ENCODE results near the gene TMEM165.

TMEM165 gene

DNA sequence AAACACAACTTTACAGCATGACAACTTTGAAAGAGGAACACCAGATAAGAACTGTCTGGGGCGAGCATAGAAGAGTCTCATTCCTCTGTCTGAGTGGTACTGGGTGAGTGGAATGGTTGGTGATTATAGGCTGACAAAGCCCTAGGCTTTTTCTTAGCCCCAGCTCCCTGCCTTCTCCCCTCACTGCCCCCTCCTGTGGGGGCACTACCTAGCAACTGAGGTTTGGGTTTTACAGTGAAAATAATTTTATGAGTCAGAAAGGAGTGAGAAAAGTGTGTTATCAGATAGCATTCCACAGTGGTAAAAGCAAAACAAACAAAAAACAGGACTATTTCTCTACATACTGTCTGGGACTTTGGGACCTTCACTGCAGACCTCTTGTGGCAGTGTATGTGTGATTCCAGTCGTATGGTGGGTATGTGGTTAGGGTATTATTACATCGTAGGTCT is 10.5 kb upstream of the TMEM165 start:
- 87 to 95% methylated on average over 3 of the region's 3 CpGs for WGBS, 2 experiments
- no peak overlapping the region for H3K4me3 ChIP-seq (ENCODE audit: insufficient read depth, low read depth, low read length)
- H3K4me1 ChIP-seq (ENCODE audit: control insufficient read depth, insufficient read depth, low read length), result no peaks in the 10 kb centered on the region
- H3K9me3 ChIP-seq (ENCODE audit: control insufficient read depth, low read length), result no peaks in the 10 kb centered on the region
- H3K36me3 ChIP-seq (ENCODE audit: control insufficient read depth, insufficient read depth, low read length), result no peaks in the 10 kb centered on the region
- H3K27ac ChIP-seq (ENCODE audit: insufficient read depth, low read depth, low read length, poor library complexity, severe bottlenecking), result no peak overlapping the region
- no peaks in the 10 kb centered on the region for H3K27me3 ChIP-seq (ENCODE audit: control insufficient read depth, insufficient read depth, low read length, poor library complexity, severe bottlenecking)

DNA sequence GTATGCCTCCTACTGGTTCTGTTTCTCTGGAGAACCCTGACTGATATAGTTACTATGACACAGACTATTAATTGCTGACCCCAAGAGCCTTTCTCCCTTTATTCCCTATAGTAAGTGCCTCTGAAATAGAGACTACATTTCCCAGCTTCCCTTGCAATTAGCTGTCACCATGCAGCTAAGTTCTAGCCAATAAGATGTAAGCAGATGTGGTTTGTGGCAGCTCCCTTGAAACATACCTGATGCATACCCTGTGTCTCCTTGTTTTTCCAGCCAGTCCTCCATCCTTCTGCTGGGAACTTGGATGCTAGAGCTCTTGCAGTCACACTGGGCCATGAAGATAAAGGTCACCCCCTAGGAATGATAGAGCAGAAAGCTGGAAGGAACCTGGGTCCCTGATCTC is 9.7 kb upstream of the TMEM165 start:
- Histone ChIP-seq H3K4me3 (ENCODE audit: insufficient read depth, low read depth, low read length) (no peak overlapping the region), H3K4me1 (ENCODE audit: control insufficient read depth, insufficient read depth, low read length) (no peaks in the 10 kb centered on the region), H3K27ac (ENCODE audit: insufficient read depth, low read depth, low read length, poor library complexity, severe bottlenecking) (no peak overlapping the region), H3K27me3 (ENCODE audit: control insufficient read depth, insufficient read depth, low read length, poor library complexity, severe bottlenecking) (no peaks in the 10 kb centered on the region), H3K36me3 (ENCODE audit: control insufficient read depth, insufficient read depth, low read length) (no peaks in the 10 kb centered on the region), H3K9me3 (ENCODE audit: control insufficient read depth, low read length) (no peaks in the 10 kb centered on the region)

- 89 to 93% methylated on average over 2 of the region's 2 CpGs for WGBS, 2 experiments
- Histone ChIP-seq H3K27me3 (ENCODE audit: control insufficient read depth, insufficient read depth, low read length, poor library complexity, severe bottlenecking) (no peaks in the 10 kb centered on the region), H3K4me1 (ENCODE audit: control insufficient read depth, insufficient read depth, low read length) (no peaks in the 10 kb centered on the region), H3K9me3 (ENCODE audit: control insufficient read depth, low read length) (no peaks in the 10 kb centered on the region), H3K27ac (ENCODE audit: insufficient read depth, low read depth, low read length, poor library complexity, severe bottlenecking) (no peak overlapping the region), H3K4me3 (ENCODE audit: insufficient read depth, low read depth, low read length) (no peak overlapping the region), H3K36me3 (ENCODE audit: control insufficient read depth, insufficient read depth, low read length) (no peaks in the 10 kb centered on the region)
These were observed 8.9 kb upstream of the TMEM165 start for GRCh38 chr4:55386840-55387239.

DNA sequence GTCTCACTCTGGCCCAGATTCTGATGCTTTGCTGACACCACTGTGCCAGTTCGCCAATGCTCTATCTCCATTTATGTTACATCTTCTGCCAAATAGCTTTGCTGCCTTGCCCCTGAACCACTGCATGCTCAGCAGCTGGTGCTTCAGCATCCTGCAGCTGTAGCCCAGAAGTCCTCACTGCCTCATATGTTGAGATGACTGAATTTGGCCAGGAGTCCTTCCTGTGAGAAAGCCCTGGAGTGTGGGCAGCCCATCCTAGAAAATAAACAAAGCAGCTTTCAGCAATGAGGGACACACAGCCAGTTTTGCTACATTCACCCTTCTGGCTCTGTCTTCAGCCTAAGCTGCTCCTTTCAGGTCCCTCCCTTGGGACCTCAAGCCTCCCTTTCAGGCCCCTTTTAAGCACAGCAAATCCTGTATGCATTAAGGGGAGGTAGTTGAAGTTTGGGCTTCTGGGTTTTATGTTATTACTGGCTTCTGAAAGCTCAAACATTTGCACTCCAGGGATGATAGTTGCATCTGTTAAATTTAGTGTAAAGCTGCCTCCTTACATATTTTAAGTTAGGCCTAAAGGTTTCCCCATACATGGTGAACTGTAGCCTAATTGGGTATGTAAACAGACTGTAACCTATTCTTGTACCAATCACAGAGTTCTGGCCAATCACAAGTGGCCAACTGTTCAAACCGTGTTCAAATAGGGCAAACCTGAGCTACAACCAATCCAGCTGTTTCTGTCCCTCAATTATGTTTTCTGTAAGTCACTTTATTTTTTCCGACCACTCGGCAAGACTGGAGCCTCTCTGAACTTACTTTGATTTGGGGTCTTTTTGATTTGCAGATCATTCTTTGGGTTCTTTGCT is 2.1 kb upstream of the TMEM165 start:
- no peaks in the 10 kb centered on the region for H3K36me3 ChIP-seq (ENCODE audit: control insufficient read depth, insufficient read depth, low read length)
- WGBS, 2 experiments, result 93 to 94% methylated on average over 4 of the region's 4 CpGs
- no peaks in the 10 kb centered on the region for H3K9me3 ChIP-seq (ENCODE audit: control insufficient read depth, low read length)
- H3K27ac ChIP-seq (ENCODE audit: insufficient read depth, low read depth, low read length, poor library complexity, severe bottlenecking), result no peak overlapping the region
- peaks cover 3% of the 10 kb centered on the region for H3K27me3 ChIP-seq (ENCODE audit: control insufficient read depth, insufficient read depth, low read length, poor library complexity, severe bottlenecking)
- H3K4me3 ChIP-seq (ENCODE audit: insufficient read depth, low read depth, low read length), result no peak overlapping the region
- peaks cover 11% of the 10 kb centered on the region for H3K4me1 ChIP-seq (ENCODE audit: control insufficient read depth, insufficient read depth, low read length)

GRCh38 chr4:55395218-55395528 is 584 bp upstream of the TMEM165 start:
- Histone ChIP-seq H3K4me1 (ENCODE audit: control insufficient read depth, insufficient read depth, low read length) (peaks cover 17% of the 10 kb centered on the region), H3K36me3 (ENCODE audit: control insufficient read depth, insufficient read depth, low read length) (no peaks in the 10 kb centered on the region), H3K9me3 (ENCODE audit: control insufficient read depth, low read length) (no peaks in the 10 kb centered on the region), H3K27ac (ENCODE audit: insufficient read depth, low read depth, low read length, poor library complexity, severe bottlenecking) (peak overlapping the region; percentile 11), H3K4me3 (ENCODE audit: insufficient read depth, low read depth, low read length) (peak overlapping the region; percentile 86), H3K27me3 (ENCODE audit: control insufficient read depth, insufficient read depth, low read length, poor library complexity, severe bottlenecking) (peaks cover 3% of the 10 kb centered on the region)
- WGBS, 2 experiments, result 1 to 12% methylated on average over 4 of the region's 4 CpGs

DNA sequence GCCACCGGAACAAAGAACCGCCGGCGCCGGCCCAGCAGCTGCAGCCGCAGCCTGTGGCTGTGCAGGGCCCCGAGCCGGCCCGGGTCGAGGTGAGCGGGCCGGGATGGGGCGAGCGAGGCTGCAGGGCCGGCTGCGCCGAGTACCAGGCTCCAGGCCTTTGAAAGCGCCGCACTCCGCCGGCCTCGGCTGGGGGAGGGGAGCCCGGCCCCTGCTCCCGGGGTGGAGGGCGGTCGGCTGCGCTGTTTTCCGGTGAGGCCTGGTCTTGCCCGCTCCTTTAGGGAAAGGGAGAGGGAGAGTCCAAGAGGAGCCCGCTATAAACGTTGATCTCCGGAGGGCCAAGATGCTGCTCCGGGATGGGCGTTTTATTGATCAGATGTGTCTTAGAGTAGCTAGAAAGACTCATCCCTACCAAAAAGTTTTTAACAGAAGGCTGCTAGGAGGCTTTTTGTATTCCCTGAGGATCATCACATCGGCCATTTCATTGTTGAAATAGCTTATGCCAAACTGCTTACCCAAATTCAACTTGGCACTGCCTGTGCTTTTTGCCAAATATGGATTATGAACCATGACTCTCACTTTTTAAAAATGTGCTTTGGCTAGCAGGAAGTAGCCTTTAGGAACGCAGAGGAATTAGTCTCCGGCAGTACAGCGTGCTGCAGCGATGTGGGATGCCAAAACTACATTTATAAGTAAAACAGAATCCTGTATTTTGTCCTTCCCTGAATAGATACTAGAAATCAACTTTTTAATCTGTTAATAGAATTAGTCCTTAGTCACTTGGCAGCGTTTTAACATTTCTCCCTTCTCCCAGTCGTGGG is 760 bp downstream of the TMEM165 start:
- WGBS, 2 experiments, result 0 to 1% methylated on average over 41 of the region's 41 CpGs
- H3K4me1 ChIP-seq (ENCODE audit: control insufficient read depth, insufficient read depth, low read length), result peaks cover 17% of the 10 kb centered on the region
- peak overlapping the region; percentile 91 for H3K27ac ChIP-seq (ENCODE audit: insufficient read depth, low read depth, low read length, poor library complexity, severe bottlenecking)
- H3K9me3 ChIP-seq (ENCODE audit: control insufficient read depth, low read length), result no peaks in the 10 kb centered on the region
- peaks cover 3% of the 10 kb centered on the region for H3K27me3 ChIP-seq (ENCODE audit: control insufficient read depth, insufficient read depth, low read length, poor library complexity, severe bottlenecking)
- no peaks in the 10 kb centered on the region for H3K36me3 ChIP-seq (ENCODE audit: control insufficient read depth, insufficient read depth, low read length)
- H3K4me3 ChIP-seq (ENCODE audit: insufficient read depth, low read depth, low read length), result peak overlapping the region; percentile 86

GRCh38 chr4:55397126-55397436 is 1.3 kb downstream of the TMEM165 start:
- Histone ChIP-seq H3K27me3 (ENCODE audit: control insufficient read depth, insufficient read depth, low read length, poor library complexity, severe bottlenecking) (peaks cover 3% of the 10 kb centered on the region), H3K4me1 (ENCODE audit: control insufficient read depth, insufficient read depth, low read length) (peaks cover 17% of the 10 kb centered on the region), H3K9me3 (ENCODE audit: control insufficient read depth, low read length) (no peaks in the 10 kb centered on the region), H3K36me3 (ENCODE audit: control insufficient read depth, insufficient read depth, low read length) (no peaks in the 10 kb centered on the region), H3K27ac (ENCODE audit: insufficient read depth, low read depth, low read length, poor library complexity, severe bottlenecking) (no peak overlapping the region), H3K4me3 (ENCODE audit: insufficient read depth, low read depth, low read length) (peak overlapping the region; percentile 86)
- WGBS, 2 experiments, result 4 to 5% methylated on average over 7 of the region's 7 CpGs

GRCh38 chr4:55397520-55398321 is 2.0 kb downstream of the TMEM165 start:
- H3K27ac ChIP-seq (ENCODE audit: insufficient read depth, low read depth, low read length, poor library complexity, severe bottlenecking), result no peak overlapping the region
- 16 to 24% methylated on average over 15 of the region's 15 CpGs for WGBS, 2 experiments

DNA sequence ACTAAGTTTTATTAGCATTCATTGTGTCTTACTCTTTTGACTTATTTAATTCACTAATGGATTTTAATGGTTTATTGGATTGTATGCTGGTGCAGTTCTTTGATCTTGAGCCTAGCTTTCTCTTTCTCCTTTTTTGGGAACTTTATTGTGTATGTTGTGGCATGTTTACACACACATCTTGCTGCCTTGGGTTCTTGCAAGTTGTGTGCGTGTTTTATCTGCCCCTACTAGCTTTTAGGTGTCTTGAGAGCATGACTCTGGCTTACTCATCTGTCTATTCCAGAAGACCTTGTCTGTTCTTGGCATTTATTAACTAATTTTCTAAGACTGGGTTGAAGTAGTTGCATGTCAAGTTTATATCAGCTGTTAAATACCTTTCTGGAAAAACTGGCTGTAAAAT is 2.7 kb downstream of the TMEM165 start:
- H3K9me3 ChIP-seq (ENCODE audit: control insufficient read depth, low read length), result no peaks in the 10 kb centered on the region
- WGBS, 2 experiments, result 54 to 70% methylated on average over 1 of the region's 1 CpG
- H3K27ac ChIP-seq (ENCODE audit: insufficient read depth, low read depth, low read length, poor library complexity, severe bottlenecking), result no peak overlapping the region
- peaks cover 17% of the 10 kb centered on the region for H3K4me1 ChIP-seq (ENCODE audit: control insufficient read depth, insufficient read depth, low read length)
- H3K4me3 ChIP-seq (ENCODE audit: insufficient read depth, low read depth, low read length), result peak overlapping the region; percentile 86
- no peaks in the 10 kb centered on the region for H3K36me3 ChIP-seq (ENCODE audit: control insufficient read depth, insufficient read depth, low read length)
- H3K27me3 ChIP-seq (ENCODE audit: control insufficient read depth, insufficient read depth, low read length, poor library complexity, severe bottlenecking), result peaks cover 3% of the 10 kb centered on the region

More at GRCh38 chr4:55397520-55398321, 2.0 kb downstream of the TMEM165 start:
- Histone ChIP-seq H3K9me3 (ENCODE audit: control insufficient read depth, low read length) (no peaks in the 10 kb centered on the region), H3K27me3 (ENCODE audit: control insufficient read depth, insufficient read depth, low read length, poor library complexity, severe bottlenecking) (peaks cover 3% of the 10 kb centered on the region), H3K36me3 (ENCODE audit: control insufficient read depth, insufficient read depth, low read length) (no peaks in the 10 kb centered on the region), H3K4me3 (ENCODE audit: insufficient read depth, low read depth, low read length) (peak overlapping the region; percentile 86), H3K4me1 (ENCODE audit: control insufficient read depth, insufficient read depth, low read length) (peaks cover 17% of the 10 kb centered on the region)

- no peak overlapping the region for H3K27ac ChIP-seq (ENCODE audit: insufficient read depth, low read depth, low read length, poor library complexity, severe bottlenecking)
- WGBS, 2 experiments, result 77 to 91% methylated on average over 3 of the region's 3 CpGs
- peaks cover 3% of the 10 kb centered on the region for H3K27me3 ChIP-seq (ENCODE audit: control insufficient read depth, insufficient read depth, low read length, poor library complexity, severe bottlenecking)
- H3K36me3 ChIP-seq (ENCODE audit: control insufficient read depth, insufficient read depth, low read length), result peaks cover 5% of the 10 kb centered on the region
- H3K9me3 ChIP-seq (ENCODE audit: control insufficient read depth, low read length), result no peaks in the 10 kb centered on the region
- peaks cover 17% of the 10 kb centered on the region for H3K4me1 ChIP-seq (ENCODE audit: control insufficient read depth, insufficient read depth, low read length)
- H3K4me3 ChIP-seq (ENCODE audit: insufficient read depth, low read depth, low read length), result no peak overlapping the region
These were observed 3.2 kb downstream of the TMEM165 start for GRCh38 chr4:55398966-55399365.
